Keratinocyte (primary cell): ENCODE results near the gene ERG28.

ENCODE experiments used
- EZH2 ChIP-seq: IDR thresholded peaks from one replicate; pipeline ENCODE4 v1.6.1; 2012; ENCODE audit warnings: inconsistent platforms, mild to moderate bottlenecking, low read length, moderate library complexity
- TF ChIP-seq, protein P1 (sequence below), 3 experiments: IDR thresholded peaks in 1 of 3; conservative IDR thresholded peaks in 1 of 3; optimal IDR thresholded peaks in 1 of 3; 2 replicates in 2 of 3; 3 replicates in 1 of 3; pipeline versions ENCODE3 to v1.5.1; 2011; ENCODE audit warnings: low read length in 3 of 3, mild to moderate bottlenecking in 3 of 3, moderate library complexity in 2 of 3, control low read depth in 1 of 3, inconsistent platforms in 1 of 3; ENCODE audit not compliant: insufficient read depth in 2 of 3; ENCODE audit errors: extremely low read depth in 1 of 3

DNA sequence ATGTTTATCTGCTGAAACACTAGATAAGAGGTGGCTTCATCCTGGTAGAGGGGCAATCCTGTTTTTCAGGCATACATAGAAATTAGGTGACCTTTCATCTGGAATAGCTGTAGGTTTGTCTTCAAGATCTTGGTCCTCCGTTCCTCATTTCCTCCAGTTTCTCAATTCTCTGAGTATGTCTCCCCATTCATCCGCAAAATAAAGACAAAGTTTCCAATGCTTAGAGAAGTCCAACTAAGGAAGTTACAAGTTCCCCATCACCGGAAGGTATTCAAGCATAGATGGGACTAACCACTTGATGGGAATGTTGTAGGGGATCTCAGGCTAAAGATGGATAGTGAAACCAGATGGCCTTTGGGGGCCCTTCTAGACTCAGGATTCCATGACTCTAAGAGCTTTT, 34.3 kb downstream of the ERG28 start:
- TF ChIP-seq EZH2, result no peak
- TF ChIP-seq, protein P1, sequence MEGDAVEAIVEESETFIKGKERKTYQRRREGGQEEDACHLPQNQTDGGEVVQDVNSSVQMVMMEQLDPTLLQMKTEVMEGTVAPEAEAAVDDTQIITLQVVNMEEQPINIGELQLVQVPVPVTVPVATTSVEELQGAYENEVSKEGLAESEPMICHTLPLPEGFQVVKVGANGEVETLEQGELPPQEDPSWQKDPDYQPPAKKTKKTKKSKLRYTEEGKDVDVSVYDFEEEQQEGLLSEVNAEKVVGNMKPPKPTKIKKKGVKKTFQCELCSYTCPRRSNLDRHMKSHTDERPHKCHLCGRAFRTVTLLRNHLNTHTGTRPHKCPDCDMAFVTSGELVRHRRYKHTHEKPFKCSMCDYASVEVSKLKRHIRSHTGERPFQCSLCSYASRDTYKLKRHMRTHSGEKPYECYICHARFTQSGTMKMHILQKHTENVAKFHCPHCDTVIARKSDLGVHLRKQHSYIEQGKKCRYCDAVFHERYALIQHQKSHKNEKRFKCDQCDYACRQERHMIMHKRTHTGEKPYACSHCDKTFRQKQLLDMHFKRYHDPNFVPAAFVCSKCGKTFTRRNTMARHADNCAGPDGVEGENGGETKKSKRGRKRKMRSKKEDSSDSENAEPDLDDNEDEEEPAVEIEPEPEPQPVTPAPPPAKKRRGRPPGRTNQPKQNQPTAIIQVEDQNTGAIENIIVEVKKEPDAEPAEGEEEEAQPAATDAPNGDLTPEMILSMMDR (optimal IDR thresholded peaks at IDR 0.05 in 1 of 3, IDR thresholded peaks at IDR 0.05 in 1 of 3, conservative IDR thresholded peaks at IDR 0.05 in 1 of 3; ENCODE audit: extremely low read depth in 1 of 3, insufficient read depth in 2 of 3, low read length in 3 of 3), result no peak
